Measurements from ENCODE around the gene SPON1.

SPON1 gene

GRCh38 chr11:13964771-13965074, 2.2 kb downstream of the SPON1 start:
- DNase-seq, result no peak
- H3K4me1 ChIP-seq, result peaks cover 0 to 29% (median 22%) of the 10 kb centered on the region in 4 donors
- H3K4me3 ChIP-seq, result peak overlapping the region; percentile 41 to 46
- TF ChIP-seq, protein P1, sequence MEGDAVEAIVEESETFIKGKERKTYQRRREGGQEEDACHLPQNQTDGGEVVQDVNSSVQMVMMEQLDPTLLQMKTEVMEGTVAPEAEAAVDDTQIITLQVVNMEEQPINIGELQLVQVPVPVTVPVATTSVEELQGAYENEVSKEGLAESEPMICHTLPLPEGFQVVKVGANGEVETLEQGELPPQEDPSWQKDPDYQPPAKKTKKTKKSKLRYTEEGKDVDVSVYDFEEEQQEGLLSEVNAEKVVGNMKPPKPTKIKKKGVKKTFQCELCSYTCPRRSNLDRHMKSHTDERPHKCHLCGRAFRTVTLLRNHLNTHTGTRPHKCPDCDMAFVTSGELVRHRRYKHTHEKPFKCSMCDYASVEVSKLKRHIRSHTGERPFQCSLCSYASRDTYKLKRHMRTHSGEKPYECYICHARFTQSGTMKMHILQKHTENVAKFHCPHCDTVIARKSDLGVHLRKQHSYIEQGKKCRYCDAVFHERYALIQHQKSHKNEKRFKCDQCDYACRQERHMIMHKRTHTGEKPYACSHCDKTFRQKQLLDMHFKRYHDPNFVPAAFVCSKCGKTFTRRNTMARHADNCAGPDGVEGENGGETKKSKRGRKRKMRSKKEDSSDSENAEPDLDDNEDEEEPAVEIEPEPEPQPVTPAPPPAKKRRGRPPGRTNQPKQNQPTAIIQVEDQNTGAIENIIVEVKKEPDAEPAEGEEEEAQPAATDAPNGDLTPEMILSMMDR (IDR thresholded peaks at IDR 0.05), result no peak
- H3K27me3 ChIP-seq, result peaks cover 0 to 58% of the 10 kb centered on the region in 2 donors
- no peaks in the 10 kb centered on the region for H3K36me3 ChIP-seq
- H3K27ac ChIP-seq, result no peak overlapping the region
- intact Hi-C loops (cut with DNase I; ENCODE audit: low total_unique reads), result no loop called here
- no peaks in the 10 kb centered on the region for H3K9me3 ChIP-seq

- H3K9me3 ChIP-seq, result no peaks in the 10 kb centered on the region
- no peak overlapping the region for H3K27ac ChIP-seq
- no peak for DNase-seq
- peaks cover 0 to 55% of the 10 kb centered on the region in 2 donors for H3K27me3 ChIP-seq
- no peak overlapping the region for H3K4me3 ChIP-seq
- H3K4me1 ChIP-seq, result peaks cover 0 to 29% (median 22%) of the 10 kb centered on the region in 4 donors
- TF ChIP-seq, protein P1 (IDR thresholded peaks at IDR 0.05), result no peak
- no peaks in the 10 kb centered on the region for H3K36me3 ChIP-seq
- intact Hi-C loops (cut with DNase I; ENCODE audit: low total_unique reads), result no loop called here
Measured at GRCh38 chr11:13965337-13965736, 2.8 kb downstream of the SPON1 start.

DNA sequence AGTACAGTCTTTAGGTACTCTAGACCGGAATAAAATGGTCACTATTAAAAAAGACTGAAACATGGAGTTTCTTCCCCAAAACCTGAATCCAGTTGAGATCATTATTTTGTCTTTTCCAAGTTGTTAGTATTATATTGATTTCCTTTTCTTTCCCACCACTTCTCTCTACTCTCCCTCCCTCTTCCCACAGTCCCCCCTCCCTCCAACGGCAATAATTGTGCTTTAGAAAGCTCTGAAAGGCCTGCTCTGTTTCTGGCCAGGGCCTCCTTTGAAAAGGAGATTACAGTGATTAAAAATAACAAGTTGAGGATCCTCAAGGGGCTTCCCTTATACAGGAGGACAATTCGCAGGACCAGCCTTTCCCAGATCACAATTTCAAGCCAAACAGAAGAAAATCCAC, 3.5 kb downstream of the SPON1 start:
- Histone ChIP-seq H3K27ac (no peak overlapping the region), H3K9me3 (no peaks in the 10 kb centered on the region), H3K36me3 (no peaks in the 10 kb centered on the region), H3K4me3 (no peak overlapping the region), H3K4me1 (peaks cover 0 to 29% (median 22%) of the 10 kb centered on the region in 4 donors), H3K27me3 (peaks cover 0 to 54% of the 10 kb centered on the region in 2 donors)
- DNase-seq, result no peak
- intact Hi-C loops (cut with DNase I; ENCODE audit: low total_unique reads), result no loop called here
- TF ChIP-seq, protein P1 (IDR thresholded peaks at IDR 0.05), result no peak

DNA sequence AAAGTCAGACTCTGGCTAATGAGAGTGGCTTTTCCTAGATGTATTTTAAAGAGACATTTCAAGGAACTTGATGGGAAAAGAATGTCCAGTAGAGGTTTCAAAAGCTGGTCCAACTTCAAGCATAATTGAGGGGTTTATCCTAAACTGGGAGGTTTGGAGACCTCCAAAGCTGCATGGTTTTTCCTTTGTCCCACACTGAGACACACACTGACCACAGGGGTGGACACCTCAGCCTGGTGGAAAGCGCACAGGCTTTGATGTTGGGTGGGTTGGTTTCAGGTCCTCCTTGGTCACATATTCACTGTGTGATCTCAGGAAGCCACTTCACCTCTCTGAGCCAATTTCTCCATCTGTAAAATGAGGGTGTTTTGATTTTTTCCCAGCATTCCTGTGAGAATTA, 4.0 kb downstream of the SPON1 start:
- intact Hi-C loops (cut with DNase I; ENCODE audit: low total_unique reads), result no loop called here
- no peak for DNase-seq
- H3K4me1 ChIP-seq, result peaks cover 0 to 29% (median 22%) of the 10 kb centered on the region in 4 donors
- no peaks in the 10 kb centered on the region for H3K36me3 ChIP-seq
- TF ChIP-seq, protein P1 (IDR thresholded peaks at IDR 0.05), result no peak
- no peak overlapping the region for H3K27ac ChIP-seq
- peaks cover 0 to 50% of the 10 kb centered on the region in 2 donors for H3K27me3 ChIP-seq
- H3K9me3 ChIP-seq, result no peaks in the 10 kb centered on the region
- no peak overlapping the region for H3K4me3 ChIP-seq

GRCh38 chr11:13970986-13971385, 8.5 kb downstream of the SPON1 start:
- Histone ChIP-seq H3K27ac (no peak overlapping the region), H3K4me3 (no peak overlapping the region), H3K4me1 (peaks cover 0 to 18% (median 8%) of the 10 kb centered on the region in 4 donors), H3K9me3 (no peaks in the 10 kb centered on the region), H3K27me3 (peaks cover 0 to 10% of the 10 kb centered on the region in 2 donors), H3K36me3 (no peaks in the 10 kb centered on the region)
- TF ChIP-seq, protein P1 (IDR thresholded peaks at IDR 0.05), result no peak
- DNase-seq, result no peak
- intact Hi-C loops (cut with DNase I; ENCODE audit: low total_unique reads), result no loop called here

Data from tibial artery (tissue), 4 donors.